ENCODE data around the gene DDX42.

The DDX42 gene

DNA sequence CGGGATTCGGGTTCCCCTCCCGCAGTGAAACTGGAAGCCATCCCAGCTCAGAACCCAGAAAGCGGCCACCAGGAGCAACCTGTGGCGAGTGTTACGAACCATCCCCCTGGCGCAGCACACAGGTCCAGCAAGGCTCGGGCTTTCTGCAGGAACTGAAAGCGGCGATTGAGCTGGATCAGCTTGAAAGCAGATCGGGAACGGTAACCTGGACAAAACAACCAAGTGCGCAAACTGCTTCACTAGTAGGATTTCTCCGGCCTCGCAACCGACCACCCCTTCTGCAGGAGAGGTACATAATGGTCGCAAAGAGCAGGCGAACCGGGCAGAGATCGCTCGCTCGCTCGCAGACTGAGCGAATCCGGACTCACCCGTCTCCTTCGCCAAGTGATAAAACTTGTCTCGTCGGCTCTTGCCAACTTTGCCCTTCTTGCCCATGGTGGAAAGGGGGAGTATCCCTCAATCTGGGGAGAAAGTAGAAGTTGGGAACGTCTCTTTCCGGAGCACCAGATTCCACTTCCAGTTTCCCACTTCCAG is 52.6 kb downstream of the DDX42 start:
- no peak for TF ChIP-seq CTCF (conservative IDR thresholded peaks at IDR 0.05; ENCODE audit: control insufficient read depth, insufficient read depth, low read depth, low read length)
- DNase-seq (ENCODE audit: low read depth): peak; percentile 31
- peak overlapping the region; percentile 97 for H3K4me3 ChIP-seq (ENCODE audit: control insufficient read depth, low read depth, low read length)

GRCh38 chr17:63827002-63827800 is 53.2 kb downstream of the DDX42 start, which contains the start of the genes FTSJ3 and PSMC5:
Gene FTSJ3, minus strand, starts transcription at chr17:63827663. Its CDS starts 761 bp downstream, at chr17:63826902.
Gene PSMC5, plus strand, starts transcription at chr17:63827431. Its CDS starts 60 bp downstream, at chr17:63827491.
- no peak for TF ChIP-seq CTCF (conservative IDR thresholded peaks at IDR 0.05; ENCODE audit: control insufficient read depth, insufficient read depth, low read depth, low read length)
- peak within 1 kb of the TSS; percentile 97 for H3K4me3 ChIP-seq (ENCODE audit: control insufficient read depth, low read depth, low read length)
- DNase-seq (ENCODE audit: low read depth): peak; percentile 92

DNA sequence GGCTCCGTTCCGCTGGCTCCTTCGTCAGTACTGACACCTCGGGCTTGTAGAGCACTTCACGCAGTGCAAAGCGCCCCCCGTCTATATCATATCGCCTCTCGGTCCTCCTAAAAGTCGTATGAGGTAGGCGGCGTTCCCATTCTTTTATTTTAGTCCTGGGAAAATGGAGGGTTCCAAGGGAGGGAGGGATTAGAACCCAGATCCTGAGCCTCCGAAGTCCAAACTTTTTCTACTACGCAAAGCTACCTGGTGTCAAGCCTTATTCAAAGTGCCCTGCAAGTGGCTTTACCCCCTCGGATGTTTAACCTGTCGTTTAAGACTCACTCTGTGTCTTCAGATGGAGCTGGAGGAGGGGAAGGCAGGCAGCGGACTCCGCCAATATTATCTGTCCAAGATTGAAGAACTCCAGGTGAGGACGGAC is 53.8 kb downstream of the DDX42 start:
- no peak for TF ChIP-seq CTCF (conservative IDR thresholded peaks at IDR 0.05; ENCODE audit: control insufficient read depth, insufficient read depth, low read depth, low read length)
- H3K4me3 ChIP-seq (ENCODE audit: control insufficient read depth, low read depth, low read length): peak overlapping the region; percentile 97
- no peak for DNase-seq (ENCODE audit: low read depth)

- DNase-seq (ENCODE audit: low read depth): no peak
- TF ChIP-seq CTCF (conservative IDR thresholded peaks at IDR 0.05; ENCODE audit: control insufficient read depth, insufficient read depth, low read depth, low read length): no peak
- no peak overlapping the region for H3K4me3 ChIP-seq (ENCODE audit: control insufficient read depth, low read depth, low read length)
These were observed 55.0 kb downstream of the DDX42 start for GRCh38 chr17:63828936-63829335.

- H3K4me3 ChIP-seq (ENCODE audit: control insufficient read depth, low read depth, low read length): no peak overlapping the region
- no peak for TF ChIP-seq CTCF (conservative IDR thresholded peaks at IDR 0.05; ENCODE audit: control insufficient read depth, insufficient read depth, low read depth, low read length)
- DNase-seq (ENCODE audit: low read depth): no peak
These were observed 56.3 kb downstream of the DDX42 start for GRCh38 chr17:63830278-63830677.

- no peak overlapping the region for H3K4me3 ChIP-seq (ENCODE audit: control insufficient read depth, low read depth, low read length)
- no peak for DNase-seq (ENCODE audit: low read depth)
- TF ChIP-seq CTCF (conservative IDR thresholded peaks at IDR 0.05; ENCODE audit: control insufficient read depth, insufficient read depth, low read depth, low read length): no peak
These were observed 57.0 kb downstream of the DDX42 start for GRCh38 chr17:63830904-63831491.
